GM18951 (cell line): ENCODE data around the gene GNAL.

Experiments
- POLR2A ChIP-seq: IDR thresholded peaks from 4 replicates; pipeline ENCODE4 v1.6.1; 2011; ENCODE audit warnings: mild to moderate bottlenecking; ENCODE audit not compliant: insufficient read length, insufficient read depth; ENCODE audit errors: extremely low read depth
- in situ Hi-C: fragments of 300-500 bp; cut with MboI; formaldehyde crosslinking; loops from one replicate; pipeline ENCODE4 v1.12.0; 2022; ENCODE audit warnings: low sequenced_read_pairs, mixed read lengths, inconsistent platforms; ENCODE audit not compliant: unreplicated experiment

Gene GNAL

DNA sequence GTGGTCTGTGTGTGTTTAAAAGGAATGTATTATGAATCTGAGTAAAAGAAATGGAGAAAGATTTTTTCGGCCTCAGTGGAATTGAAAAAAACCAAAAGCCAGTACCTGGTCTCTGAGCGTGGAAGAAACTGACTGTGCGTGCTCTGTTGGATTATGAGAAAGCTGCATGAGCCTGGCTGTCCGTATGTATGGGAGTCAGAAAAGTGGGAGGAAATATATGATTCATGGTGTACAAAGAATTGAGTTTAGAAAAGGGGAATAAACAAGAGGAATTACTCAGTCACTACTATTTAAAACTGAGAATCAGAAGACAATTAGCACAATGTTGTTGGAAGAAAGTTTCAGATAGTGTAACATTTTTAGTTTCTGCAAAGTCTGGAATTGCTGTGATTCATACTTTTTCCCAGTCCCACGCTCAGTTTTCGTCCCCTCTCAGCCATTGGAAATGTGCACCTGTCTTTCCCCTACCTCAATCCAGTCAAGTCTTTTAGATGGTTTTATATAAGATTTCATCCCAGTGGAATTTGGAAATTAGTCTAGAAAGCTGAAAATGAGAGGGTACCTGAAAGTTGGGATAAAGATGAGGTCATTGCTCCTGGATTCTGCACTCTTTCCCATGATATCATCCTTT, 95.7 kb downstream of the GNAL start:
- in situ Hi-C loops = no loop called here
- no peak for TF ChIP-seq POLR2A

DNA sequence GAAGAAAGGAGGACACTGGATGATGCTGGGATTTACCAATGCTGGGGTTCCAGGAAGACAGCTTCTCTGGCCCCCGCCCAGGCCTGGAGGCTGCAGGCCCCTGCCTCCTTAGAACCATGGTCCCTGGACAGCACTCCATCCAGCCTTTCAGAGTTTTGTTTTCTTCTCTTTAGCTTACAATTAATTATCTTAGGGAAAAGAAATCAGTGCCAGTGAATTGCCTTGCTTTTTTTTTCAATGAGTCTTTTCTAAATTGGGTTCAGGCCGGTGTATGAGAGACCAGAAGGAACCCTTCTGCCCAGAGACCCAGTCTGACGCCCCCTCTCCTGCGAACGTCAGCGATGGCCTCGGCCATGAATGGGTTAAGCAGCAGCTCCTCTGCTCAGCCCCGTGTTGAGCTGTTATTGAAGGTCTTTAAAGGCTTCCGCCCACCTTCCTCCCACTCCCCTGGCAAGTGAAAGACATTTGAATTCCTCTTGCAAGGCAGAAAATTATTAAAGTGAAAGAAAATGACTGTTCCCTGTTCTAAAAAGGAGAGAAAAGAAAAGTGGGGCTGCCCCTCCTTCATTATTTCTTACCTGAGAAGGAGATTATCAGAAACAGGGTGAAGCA, 96.5 kb downstream of the GNAL start:
- in situ Hi-C loops = no loop called here
- TF ChIP-seq POLR2A = no peak

DNA sequence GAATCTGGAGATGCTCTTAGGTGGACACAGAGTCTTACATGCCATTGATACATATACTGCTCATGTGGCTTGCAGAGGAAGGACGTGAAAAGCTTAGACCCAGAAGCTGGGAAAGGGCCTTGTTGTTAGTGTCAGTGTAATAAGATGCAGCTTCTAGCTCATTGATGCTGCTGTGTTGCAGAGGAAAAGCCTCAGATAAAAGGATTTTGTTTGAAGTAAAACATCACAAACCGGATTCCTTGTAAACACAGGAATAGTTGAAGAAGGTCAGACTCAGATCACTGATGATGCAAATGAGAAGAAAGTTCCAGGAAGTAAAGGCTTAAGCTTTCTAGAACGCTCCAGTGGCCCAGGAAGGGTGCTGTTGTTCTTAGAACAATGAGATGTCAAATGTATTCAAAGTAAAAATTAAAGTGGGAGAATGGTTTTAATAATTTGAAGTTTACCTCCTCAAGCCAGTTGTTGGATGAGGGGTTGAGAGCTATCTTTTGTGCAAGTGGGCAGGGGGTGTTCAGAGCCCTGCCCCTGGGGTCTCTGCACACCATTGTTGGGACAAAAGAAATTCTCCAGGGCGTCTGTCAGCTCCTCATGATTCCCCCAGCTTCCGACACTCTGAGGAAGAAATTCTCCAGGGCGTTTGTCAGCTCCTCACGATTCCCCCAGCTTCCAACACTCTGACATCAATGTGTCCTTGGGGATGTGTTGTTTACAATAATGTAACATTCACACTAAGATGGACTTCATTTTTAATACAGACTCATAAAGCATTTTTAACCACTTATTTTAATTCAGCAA, 100.8 kb downstream of the GNAL start:
- TF ChIP-seq POLR2A = no peak
- in situ Hi-C loops = no loop called here

DNA sequence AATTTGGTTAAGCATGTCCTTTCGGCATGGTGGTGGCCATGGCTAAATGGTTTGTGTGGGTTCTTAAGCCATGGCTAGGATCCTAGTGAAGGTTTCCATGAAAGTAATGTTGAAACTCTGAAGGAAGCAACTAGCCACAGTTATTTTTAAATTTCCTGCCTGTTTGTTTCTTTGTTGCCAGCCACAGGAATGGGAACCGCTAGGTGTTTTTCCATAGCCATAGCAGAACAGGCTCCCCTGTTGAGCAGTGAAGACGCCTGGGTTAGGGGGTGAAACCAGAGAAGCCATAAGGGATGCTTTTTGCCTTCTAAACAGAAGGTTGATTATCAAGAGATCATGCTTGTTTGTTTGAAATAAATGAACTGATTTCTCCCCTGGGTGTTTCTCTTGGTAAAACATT, 102.1 kb downstream of the GNAL start:
- in situ Hi-C loops = no loop called here
- TF ChIP-seq POLR2A = no peak

DNA sequence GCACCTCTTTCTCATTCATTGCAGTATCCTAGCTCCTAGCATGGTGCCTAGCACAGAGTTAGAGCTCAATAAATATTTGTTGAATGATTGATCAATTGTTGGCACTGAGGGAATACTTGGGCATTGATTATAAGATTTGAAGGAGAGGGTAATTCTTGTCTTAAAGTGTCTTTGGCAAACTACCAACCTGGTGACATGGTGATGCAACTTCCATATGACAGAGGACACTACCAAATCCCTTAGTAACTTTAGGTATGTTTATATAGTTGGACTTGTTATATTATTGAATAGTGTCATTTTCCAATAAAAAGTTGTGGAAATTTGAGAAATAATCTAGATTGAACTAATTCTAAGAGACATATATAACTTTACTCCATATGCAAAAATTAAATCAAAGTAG, 103.6 kb downstream of the GNAL start:
- TF ChIP-seq POLR2A = no peak
- in situ Hi-C loops = no loop called here

DNA sequence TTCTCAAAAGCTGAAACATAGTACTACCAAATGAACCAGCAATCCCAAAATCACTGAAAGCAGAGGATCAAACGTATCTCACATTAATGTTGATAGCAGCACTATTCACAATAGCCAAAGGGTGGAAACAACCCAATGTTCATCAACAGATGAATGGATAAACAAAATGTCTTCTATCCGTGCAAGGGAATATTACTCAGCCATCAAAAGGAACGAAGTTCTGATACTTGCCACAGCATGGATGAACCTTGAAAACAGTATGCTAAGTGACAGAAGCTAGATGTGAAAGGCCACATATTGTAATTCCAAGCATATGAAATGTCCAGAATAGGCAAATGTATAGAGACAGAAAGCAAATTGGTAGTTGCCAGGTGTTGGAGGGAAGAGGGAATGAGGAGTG, 105.1 kb downstream of the GNAL start:
- in situ Hi-C loops = no loop called here
- TF ChIP-seq POLR2A = no peak

DNA sequence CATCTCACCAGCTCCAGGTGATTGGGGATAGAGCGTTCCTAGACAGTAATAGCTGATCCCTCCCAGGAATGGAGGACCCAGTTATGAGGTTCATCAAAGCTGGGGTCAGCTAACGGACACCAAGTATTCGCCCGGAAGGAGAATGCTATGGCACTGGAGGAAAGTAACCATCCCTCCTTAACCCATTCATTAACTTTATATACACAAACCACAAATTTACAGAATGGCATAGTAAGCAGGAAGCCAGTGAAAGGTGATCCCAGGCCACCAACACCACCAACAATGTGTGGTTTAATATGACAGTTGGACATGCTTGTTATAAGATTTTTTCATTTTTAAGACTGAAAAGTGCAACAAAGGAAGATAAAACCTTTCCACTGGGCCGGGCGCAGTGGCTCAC, 106.9 kb downstream of the GNAL start:
- TF ChIP-seq POLR2A = no peak
- in situ Hi-C loops = no loop called here

DNA sequence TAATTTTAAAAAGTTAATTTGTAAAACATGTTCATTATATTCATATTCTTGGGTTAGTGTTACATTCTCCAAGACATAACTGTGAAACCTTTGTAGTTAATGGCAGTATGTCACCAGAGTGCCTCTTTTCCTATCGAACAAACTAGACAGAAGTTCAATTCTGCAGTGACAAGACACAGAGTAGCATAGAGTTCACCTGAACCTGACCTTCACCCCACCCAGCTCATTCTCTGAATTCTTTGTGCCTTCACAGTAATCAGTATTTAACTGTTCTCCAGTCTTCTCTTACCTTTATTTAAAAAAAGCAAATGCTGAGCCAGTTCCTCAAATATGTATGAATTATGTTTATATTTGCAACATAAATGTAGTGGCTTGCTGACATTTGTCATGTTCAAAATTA, 109.2 kb downstream of the GNAL start:
- in situ Hi-C loops = no loop called here
- TF ChIP-seq POLR2A = no peak

DNA sequence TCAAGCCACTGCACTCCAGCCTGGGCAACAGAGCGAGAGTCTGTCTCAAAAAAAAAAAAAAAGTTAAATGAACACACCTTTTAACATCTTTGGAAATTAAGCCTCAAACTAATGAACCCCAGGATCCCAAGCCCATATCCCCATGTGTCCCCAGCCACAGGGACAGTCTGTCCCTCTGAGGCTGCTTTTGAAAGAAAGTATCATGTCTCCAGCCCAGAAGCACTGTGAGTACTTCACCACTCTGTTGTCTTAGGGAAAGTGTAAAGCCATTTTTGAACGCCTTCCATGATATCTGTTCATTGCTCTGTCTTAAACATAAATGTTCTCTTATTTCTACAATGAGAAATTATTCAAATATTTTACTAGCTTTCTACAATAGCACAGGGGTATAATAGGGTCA, 110.0 kb downstream of the GNAL start:
- in situ Hi-C loops = no loop called here
- TF ChIP-seq POLR2A = no peak

DNA sequence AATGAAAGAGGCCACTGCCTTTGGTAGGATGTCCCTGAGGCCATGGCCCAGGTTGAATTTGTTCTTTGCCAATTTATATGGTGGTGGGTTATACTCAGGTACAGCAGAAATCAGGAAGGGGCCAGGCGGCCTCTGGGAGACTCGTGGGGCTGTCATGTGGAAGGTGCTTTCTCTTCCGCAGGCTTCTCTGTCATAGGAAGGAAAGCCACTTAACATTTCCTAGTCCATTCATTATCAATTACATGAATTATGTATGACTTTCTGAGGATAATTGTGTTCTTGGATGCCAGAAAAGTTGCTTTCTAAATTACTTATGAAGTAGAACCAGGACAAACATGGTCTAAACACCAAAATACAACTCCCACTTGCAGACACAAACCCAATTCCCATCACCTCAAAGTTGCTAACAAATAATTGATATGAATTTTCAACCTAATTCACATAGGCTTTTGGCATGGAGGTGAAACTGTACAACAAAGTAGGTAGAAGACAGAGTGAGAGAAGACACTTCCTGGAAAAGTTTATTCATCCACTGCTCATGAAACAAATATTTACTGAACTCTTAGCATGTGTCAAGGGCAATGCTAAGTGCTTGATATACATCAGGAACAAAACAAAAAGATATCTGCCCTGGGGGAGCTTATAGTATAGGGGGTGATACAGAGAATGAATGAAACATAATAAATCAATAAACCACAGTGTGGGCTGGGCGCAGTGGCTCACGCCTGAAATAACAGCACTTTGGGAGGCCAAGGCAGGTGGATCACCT, 111.7 kb downstream of the GNAL start:
- TF ChIP-seq POLR2A = no peak
- in situ Hi-C loops = no loop called here

DNA sequence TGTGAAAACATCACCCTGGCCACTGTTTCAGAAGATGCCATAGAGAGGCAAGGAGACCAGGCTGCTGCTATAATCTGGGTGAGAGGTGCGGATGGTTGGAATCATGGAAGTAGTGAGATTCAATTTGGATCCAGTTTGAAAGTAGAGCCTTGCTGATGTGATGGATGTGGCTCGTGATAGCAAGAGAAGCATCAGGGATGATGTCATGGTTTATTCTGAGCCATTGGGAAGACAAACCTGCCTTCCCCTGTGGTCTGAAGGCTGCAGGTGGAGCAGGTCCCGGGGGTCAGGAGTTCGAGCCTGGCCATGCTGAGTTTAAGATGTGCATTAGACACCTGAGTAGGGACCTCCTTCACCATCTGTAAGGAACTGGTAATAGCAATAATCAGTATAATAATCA, 112.5 kb downstream of the GNAL start:
- TF ChIP-seq POLR2A = no peak
- in situ Hi-C loops = no loop called here

DNA sequence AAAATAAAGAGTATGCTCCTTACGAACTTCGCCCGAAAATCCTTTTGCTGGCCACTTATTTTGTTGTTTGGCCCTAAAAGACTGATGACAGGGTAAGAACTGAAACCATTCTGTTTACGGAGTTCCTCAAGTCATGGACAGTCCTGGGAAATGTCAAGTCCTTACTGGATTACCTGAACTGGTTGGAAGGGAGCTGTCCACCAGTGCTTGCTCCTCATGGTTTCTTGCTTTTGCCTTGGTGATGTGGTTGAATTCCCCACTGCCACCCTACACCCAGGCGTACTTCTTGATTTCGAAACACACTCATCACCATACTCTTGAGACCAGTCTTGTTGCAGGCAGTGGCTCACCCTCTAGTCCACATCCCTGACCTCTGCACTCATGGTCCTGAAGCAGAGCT, 113.1 kb downstream of the GNAL start:
- in situ Hi-C loops = no loop called here
- no peak for TF ChIP-seq POLR2A

DNA sequence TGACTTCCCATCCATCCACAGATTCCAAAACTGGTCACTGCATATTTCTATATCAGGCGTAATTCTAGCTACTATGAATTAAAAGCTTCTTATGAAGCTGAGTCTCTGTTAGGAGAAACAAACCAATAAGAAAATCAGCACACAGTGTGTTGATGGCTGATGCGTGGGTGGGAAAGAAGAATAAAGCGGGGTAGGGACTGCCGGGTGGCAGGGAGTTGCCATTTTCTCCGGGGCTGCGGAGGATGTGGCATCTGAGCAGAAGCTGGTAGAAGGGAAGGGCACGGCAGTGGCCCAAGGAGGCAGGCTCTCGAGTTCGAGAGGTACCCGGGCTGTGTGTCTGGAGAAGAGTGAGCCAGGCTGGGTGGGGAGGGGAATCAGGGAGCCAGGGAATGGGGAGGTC, 113.5 kb downstream of the GNAL start:
- TF ChIP-seq POLR2A = no peak
- in situ Hi-C loops = no loop called here

DNA sequence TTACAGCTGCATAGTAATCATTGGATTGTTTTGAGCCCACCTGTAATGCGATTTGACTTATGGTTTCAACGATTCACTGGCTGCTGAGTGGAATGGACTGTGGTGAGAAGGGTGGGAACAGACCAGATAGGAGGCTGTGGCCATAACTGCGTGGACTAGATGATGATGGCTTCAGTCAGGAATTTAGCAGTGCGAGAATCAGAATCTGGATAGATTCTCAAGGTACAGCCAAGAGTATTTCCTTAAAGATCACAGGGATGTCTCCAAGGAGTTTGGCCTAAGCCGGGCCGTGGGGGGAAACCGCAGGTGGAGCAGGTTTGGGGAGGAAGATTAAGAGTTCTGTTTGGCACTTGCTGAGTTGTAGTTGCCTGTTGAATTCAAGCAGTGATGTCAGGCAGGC, 118.2 kb downstream of the GNAL start:
- no peak for TF ChIP-seq POLR2A
- in situ Hi-C loops = no loop called here
